Activated B cell treated with CpG ODN at 0.5 μM for 24 hours (primary cell): ENCODE measurements around the gene RBM5. TPM values are rescaled to one million over a fixed set of nuclear protein-coding genes. Genes with fewer than 3 reads are reported as not detected.
"Not testable (repeated sequence)": the region's sequence is repeated elsewhere in the genome, so short reads cannot be mapped to it uniquely, and the experiment has no call there.

ENCODE experiments used
- ATAC-seq: fragments of 200-7000 bp; cut with Tn5 transposase; one replicate; pipeline ENCODE4 v1.10.0; 2021; ENCODE audit warnings: low read depth, mild to moderate bottlenecking, moderate library complexity
- CTCF ChIA-PET: fragments of 350-600 bp; sonication (Branson Sonifier 250); formaldehyde crosslinking; loops from one replicate; lab custom pipeline; 2021; ENCODE audit warnings: antibody characterized with exemption; lab: Charles Lee
- POLR2A ChIA-PET: fragments of 350-600 bp; sonication (Branson Sonifier 250); formaldehyde crosslinking; loops from one replicate; lab custom pipeline; 2021; ENCODE audit warnings: antibody characterized with exemption; lab: Charles Lee
- DNase-seq: peaks from one replicate; pipeline ENCODE4 v3.0.0; 2022
- H3K27ac Mint-ChIP-seq: one replicate; pipeline ENCODE4 v1.8.0; 2020; ENCODE audit warnings: mixed read lengths
- H3K27me3 Mint-ChIP-seq: one replicate; pipeline ENCODE4 v1.8.0; 2021; ENCODE audit warnings: mixed read lengths
- H3K36me3 Mint-ChIP-seq: one replicate; pipeline ENCODE4 v1.8.0; 2021; ENCODE audit warnings: low read depth, mixed read lengths
- H3K4me1 Mint-ChIP-seq: one replicate; pipeline ENCODE4 v1.8.0; 2021; ENCODE audit warnings: mixed read lengths
- H3K4me3 Mint-ChIP-seq: one replicate; pipeline ENCODE4 v1.8.0; 2020; ENCODE audit warnings: mild to moderate bottlenecking, mixed read lengths
- H3K9me3 Mint-ChIP-seq: one replicate; pipeline ENCODE4 v1.8.0; 2020; ENCODE audit warnings: mixed read lengths
- CTCF ChIP-seq: fragments of 200-600 bp; IDR thresholded peaks from one replicate; pipeline ENCODE4 v1.8.0; 2022; ENCODE audit warnings: antibody characterized with exemption, mild to moderate bottlenecking
- intact Hi-C: fragments of 100-400 bp; cut with micrococcal nuclease; formaldehyde crosslinking; loops from one replicate; pipeline ENCODE4 v1.15.1; 2024
- total RNA-seq: library from RNA; stranded (reverse); gene quantifications from 2 replicates; pipeline ENCODE4 v1.2.3, GENCODE V29; 2022

Gene RBM5
- total RNA-seq, 1 donor from 2014 or later = 316 TPM

DNA sequence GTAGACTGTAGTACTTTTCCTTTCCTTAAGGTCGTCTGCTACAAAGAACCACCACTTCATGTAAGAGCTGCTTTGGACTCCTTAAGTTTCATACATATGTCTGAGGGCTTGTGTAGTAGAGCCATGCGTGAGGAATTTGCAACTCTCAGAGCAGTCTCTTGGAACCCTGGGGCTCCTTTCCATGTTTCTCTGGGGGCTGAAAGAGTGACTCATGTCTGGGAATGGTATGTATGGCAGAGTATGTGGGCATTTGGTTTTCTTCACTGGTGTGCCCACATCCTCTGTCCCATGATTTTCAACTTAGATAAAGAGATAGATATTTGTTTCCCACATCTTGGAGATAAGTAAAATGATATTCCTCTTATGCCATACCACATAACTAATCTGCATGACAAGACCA, 20.6 kb upstream of the RBM5 start:
- Mint-ChIP-seq H3K4me1 (no peaks in the 10 kb centered on the region), H3K27ac (no peak overlapping the region), H3K9me3 (no peaks in the 10 kb centered on the region), H3K4me3 (no peak overlapping the region), H3K36me3 (peaks cover 87% of the 10 kb centered on the region), H3K27me3 (no peaks in the 10 kb centered on the region)
- ATAC-seq (no peak), DNase-seq (no peak)
- POLR2A ChIA-PET = no interaction called here
- TF ChIP-seq CTCF = no peak
- CTCF ChIA-PET = no interaction called here
- intact Hi-C loops = no loop called here

GRCh38 chr3:50078091-50078490, 10.6 kb upstream of the RBM5 start:
- no peak overlapping the region for H3K4me3 Mint-ChIP-seq
- H3K27me3 Mint-ChIP-seq = no peaks in the 10 kb centered on the region
- ChIA-PET CTCF (no interaction called here), POLR2A (no interaction called here)
- DNase-seq (no peak), ATAC-seq (no peak)
- intact Hi-C loops = no loop called here
- no peak for TF ChIP-seq CTCF
- peaks cover 36% of the 10 kb centered on the region for H3K4me1 Mint-ChIP-seq
- H3K27ac Mint-ChIP-seq = peak overlapping the region; percentile 64
- no peaks in the 10 kb centered on the region for H3K9me3 Mint-ChIP-seq
- peaks cover 42% of the 10 kb centered on the region for H3K36me3 Mint-ChIP-seq

GRCh38 chr3:50078622-50079021, 10.1 kb upstream of the RBM5 start:
- H3K4me1 Mint-ChIP-seq = peaks cover 40% of the 10 kb centered on the region

DNA sequence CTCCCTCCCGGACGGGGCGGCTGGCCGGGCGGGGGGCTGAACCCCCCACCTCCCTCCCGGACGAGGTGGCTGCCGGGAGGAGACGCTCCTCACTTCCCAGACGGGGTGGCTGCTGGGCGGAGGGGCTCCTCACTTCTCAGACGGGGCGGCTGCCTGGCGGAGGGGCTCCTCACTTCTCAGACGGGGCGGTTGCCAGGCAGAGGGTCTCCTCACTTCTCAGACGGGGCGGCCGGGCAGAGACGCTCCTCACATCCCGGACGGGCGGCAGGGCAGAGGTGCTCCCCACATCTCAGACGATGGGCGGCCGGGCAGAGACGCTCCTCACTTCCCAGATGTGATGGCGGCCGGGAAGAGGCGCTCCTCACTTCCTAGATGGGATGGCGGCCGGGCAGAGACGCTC, 3.8 kb upstream of the RBM5 start:
- not testable (repeated sequence) for H3K4me3 Mint-ChIP-seq
- intact Hi-C loops = loop anchor here (5.0 kb wide), 1 partner anchor 143 kb away; the partner anchor contains the start of gene RBM6

More at GRCh38 chr3:50078622-50079021, 10.1 kb upstream of the RBM5 start:
- Mint-ChIP-seq H3K36me3 (peaks cover 36% of the 10 kb centered on the region), H3K4me3 (no peak overlapping the region), H3K27ac (peak overlapping the region; percentile 64), H3K9me3 (no peaks in the 10 kb centered on the region), H3K27me3 (no peaks in the 10 kb centered on the region)
- ChIA-PET POLR2A (interaction anchor here (1.0 kb wide), 1 partner anchor 354 kb away, joined by 3 read pairs; no protein-coding TSS in a partner anchor), CTCF (no interaction called here)
- ATAC-seq = no peak
- no peak for TF ChIP-seq CTCF
- intact Hi-C loops = no loop called here
- DNase-seq = no peak

GRCh38 chr3:50089609-50089945, 858 bp downstream of the RBM5 start:
- Mint-ChIP-seq H3K9me3 (no peaks in the 10 kb centered on the region), H3K27me3 (no peaks in the 10 kb centered on the region), H3K4me3 (peak overlapping the region; percentile 98), H3K4me1 (peaks cover 34% of the 10 kb centered on the region), H3K36me3 (peaks cover 51% of the 10 kb centered on the region), H3K27ac (peak overlapping the region; percentile 97)
- ATAC-seq = no peak
- ChIA-PET POLR2A (interaction anchor here (0.5 to 2.3 kb wide), 8 partner anchors 15 to 286 kb away, joined by 3 to 8 read pairs (median 4); partner anchors contain the start of gene INKA1), CTCF (no interaction called here)
- TF ChIP-seq CTCF = no peak
- DNase-seq = no peak
- intact Hi-C loops = loop anchor here (5.0 kb wide), 1 partner anchor 147 kb away; the partner anchor contains the start of gene RBM6

More for the DNA sequence above, 3.8 kb upstream of the RBM5 start:
- DNase-seq, H3K27ac Mint-ChIP-seq, CTCF ChIA-PET, POLR2A ChIA-PET, H3K9me3 Mint-ChIP-seq, H3K27me3 Mint-ChIP-seq, ATAC-seq: not testable (repeated sequence)
- Mint-ChIP-seq H3K4me1 (peaks cover 32% of the 10 kb centered on the region), H3K36me3 (peaks cover 11% of the 10 kb centered on the region)

DNA sequence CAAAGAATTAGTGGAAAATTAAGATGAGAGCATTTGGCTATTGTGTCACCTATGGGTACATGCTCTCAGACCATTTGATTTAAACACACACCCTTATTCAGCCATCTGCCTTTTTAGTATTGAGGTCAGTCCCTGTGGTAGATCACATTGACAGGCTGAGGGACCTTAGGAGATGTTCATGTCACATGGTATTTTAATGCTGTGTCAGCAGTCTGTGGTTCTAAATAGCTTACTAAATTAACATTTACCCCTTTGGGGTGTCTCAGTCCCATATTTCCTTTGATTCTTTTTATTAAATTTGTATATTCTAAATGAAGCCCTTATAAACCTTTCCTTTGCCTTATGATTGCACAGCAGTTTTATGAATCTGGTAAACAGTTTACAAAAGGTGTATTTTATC, 2.3 kb downstream of the RBM5 start:
- Mint-ChIP-seq H3K4me3 (peak overlapping the region; percentile 98), H3K36me3 (peaks cover 64% of the 10 kb centered on the region), H3K9me3 (no peaks in the 10 kb centered on the region), H3K27ac (no peak overlapping the region), H3K4me1 (peaks cover 34% of the 10 kb centered on the region), H3K27me3 (no peaks in the 10 kb centered on the region)
- DNase-seq = no peak
- intact Hi-C loops = no loop called here
- ATAC-seq = no peak
- TF ChIP-seq CTCF = no peak
- CTCF ChIA-PET = no interaction called here
- POLR2A ChIA-PET = interaction anchor here (0.6 kb wide), 1 partner anchor 552 kb away, joined by 4 read pairs; no protein-coding TSS in a partner anchor
